ENCODE data around the gene TTC3. TPM values are rescaled to one million over a fixed set of nuclear protein-coding genes. Genes with fewer than 3 reads are reported as not detected.

The TTC3 gene
- total RNA-seq, 1 experiment from 2014 or later = 71.5 TPM

GRCh38 chr21:37028570-37028969 lies 44.5 kb upstream of the TTC3 start:
- H3K4me3 ChIP-seq (replicated peaks in 1 of 2; ENCODE audit: low read depth in 1 of 2, low read length in 2 of 2) = no peak overlapping the region
- no peak overlapping the region for H3K9ac ChIP-seq (ENCODE audit: low read length)
- no peak overlapping the region for H3K27ac ChIP-seq (ENCODE audit: low read depth, low read length)
- ATAC-seq (no peak), DNase-seq (ENCODE audit: low read depth, low spot score) (no peak)
- ChIA-PET POLR2A (no interaction called here), RAD21 (ENCODE audit: low non-redundant PET in 1 of 2, low total read pairs in 2 of 2, uncharacterized antibody in 2 of 2, unreplicated experiment in 2 of 2) (no interaction called here), CTCF (no interaction called here)
- intact Hi-C loops (cut with micrococcal nuclease) = no loop called here
- TF ChIP-seq EGR1 (IDR thresholded peaks at IDR 0.05; ENCODE audit: low read depth) = no peak
- TF ChIP-seq ZFX (IDR thresholded peaks at IDR 0.05) = no peak
- TF ChIP-seq RAD21 (IDR thresholded peaks at IDR 0.05; ENCODE audit: low read depth) = no peak
- no peak for TF ChIP-seq ATF3 (IDR thresholded peaks at IDR 0.05)
- no peak for TF ChIP-seq SRF (IDR thresholded peaks at IDR 0.05; ENCODE audit: low read depth)
- TF ChIP-seq POLR2A (IDR thresholded peaks at IDR 0.05; ENCODE audit: borderline replicate concordance, extremely low read depth, insufficient read depth, insufficient read length) = no peak
- TF ChIP-seq SP1 (IDR thresholded peaks at IDR 0.05; ENCODE audit: low read depth) = no peak
- no peak for TF ChIP-seq FOSL1 (IDR thresholded peaks at IDR 0.05; ENCODE audit: low read depth)
- TF ChIP-seq MAX (IDR thresholded peaks at IDR 0.05) = no peak
- no peak for TF ChIP-seq CBX3 (IDR thresholded peaks at IDR 0.05; ENCODE audit: low read depth)
- no peak for TF ChIP-seq ZNF274 (IDR thresholded peaks at IDR 0.05; ENCODE audit: low read depth, low read length)
- TF ChIP-seq ZBTB33 (IDR thresholded peaks at IDR 0.05; ENCODE audit: extremely low read depth, insufficient replicate concordance, low read length) = no peak
- no peak for TF ChIP-seq POLR2AphosphoS5 (IDR thresholded peaks at IDR 0.05; ENCODE audit: low read depth, low read length)
- no peak for TF ChIP-seq EZH2 (IDR thresholded peaks at IDR 0.05)
- TF ChIP-seq CEBPB (IDR thresholded peaks at IDR 0.05; ENCODE audit: low read depth) = no peak
- no peak for TF ChIP-seq ELF1 (IDR thresholded peaks at IDR 0.05; ENCODE audit: borderline replicate concordance, low read depth)
- H3K79me2 ChIP-seq (ENCODE audit: insufficient read depth, low read length) = no peaks in the 10 kb centered on the region
- no peaks in the 10 kb centered on the region for H3K9me2 ChIP-seq (ENCODE audit: insufficient read depth)
- H3K27me3 ChIP-seq (ENCODE audit: insufficient read depth, low read length) = no peaks in the 10 kb centered on the region
- H2AFZ ChIP-seq (ENCODE audit: low read depth, low read length, poor library complexity, severe bottlenecking) = no peak overlapping the region
- BruUV-seq (replicated peaks) = no TSS peak
- no peak overlapping the region for H3K4me2 ChIP-seq (ENCODE audit: low read length)
- H4K20me1 ChIP-seq (ENCODE audit: insufficient read depth) = no peaks in the 10 kb centered on the region
- no peaks in the 10 kb centered on the region for H3K36me3 ChIP-seq (ENCODE audit: control insufficient read depth in 1 of 2, insufficient read depth in 2 of 2, low read length in 2 of 2)
- H3K4me1 ChIP-seq (ENCODE audit: control insufficient read depth in 1 of 2, insufficient read depth in 2 of 2, low read length in 2 of 2) = peaks cover 13 to 15% of the 10 kb centered on the region in 2 experiments
- H3K9me3 ChIP-seq (ENCODE audit: control insufficient read depth in 1 of 2, insufficient read depth in 1 of 2, low read depth in 1 of 2, low read length in 2 of 2) = no peaks in the 10 kb centered on the region

All from HCT116 (cell line).